MCF 10A (cell line): Measurements from ENCODE around the gene PPP2R3C. TPM values are rescaled to one million over a fixed set of nuclear protein-coding genes. Genes with fewer than 3 reads are reported as not detected.

ENCODE experiments used
- BruUV-seq: library from RNA; stranded (reverse); fragments of 400-500 nt; replicated peaks from 2 replicates; lab custom pipeline; 2021; lab: Mats Ljungman, UMichigan
- CTCF ChIA-PET: fragments of 300-600 bp; sonication (Branson Sonifier 250); formaldehyde crosslinking; extraction: SDS; loops from one replicate; lab custom pipeline; 2021; ENCODE audit warnings: antibody characterized with exemption, inconsistent platforms; lab: Yijun Ruan, JAX
- POLR2A ChIA-PET: fragments of 300-600, 350-650 bp; sonication (Branson Sonifier 250); formaldehyde crosslinking; extraction: SDS; loops from one replicate; lab custom pipeline; 2020; ENCODE audit warnings: antibody characterized with exemption, inconsistent platforms; lab: Yijun Ruan, JAX
- DNase-seq: peaks from one replicate; pipeline ENCODE4 v3.0.0-alpha.2; 2018; ENCODE audit not compliant: unreplicated experiment
- H3K27ac Mint-ChIP-seq: one replicate; pipeline ENCODE4 v1.8.0; 2022; ENCODE audit warnings: mild to moderate bottlenecking, low read depth, mixed read lengths; ENCODE audit not compliant: unreplicated experiment
- H3K27me3 Mint-ChIP-seq: one replicate; pipeline ENCODE4 v1.8.0; 2022; ENCODE audit warnings: mixed read lengths; ENCODE audit not compliant: insufficient read depth, unreplicated experiment
- H3K36me3 Mint-ChIP-seq: one replicate; pipeline ENCODE4 v1.8.0; 2022; ENCODE audit warnings: mild to moderate bottlenecking, moderate library complexity, mixed read lengths; ENCODE audit not compliant: insufficient read depth, unreplicated experiment
- H3K4me1 Mint-ChIP-seq: one replicate; pipeline ENCODE4 v1.8.0; 2022; ENCODE audit warnings: mixed read lengths; ENCODE audit not compliant: insufficient read depth, unreplicated experiment
- H3K4me3 Mint-ChIP-seq: one replicate; pipeline ENCODE4 v1.8.0; 2022; ENCODE audit warnings: mild to moderate bottlenecking, moderate library complexity, mixed read lengths; ENCODE audit not compliant: unreplicated experiment
- H3K9me3 Mint-ChIP-seq: one replicate; pipeline ENCODE4 v1.8.0; 2022; ENCODE audit warnings: mixed read lengths; ENCODE audit not compliant: unreplicated experiment
- intact Hi-C: fragments of 100-400 bp; cut with micrococcal nuclease; formaldehyde crosslinking; loops from 2 replicates; pipeline ENCODE4 v1.14.1; 2022
- total RNA-seq: library from RNA; stranded (reverse); gene quantifications from 2 replicates; pipeline ENCODE4 v1.2.3, GENCODE V29; 2022
- TF ChIP-seq, protein P1 (sequence below): fragments of 200-600 bp; IDR thresholded peaks from one replicate; pipeline ENCODE4 v1.8.0; 2022; ENCODE audit warnings: antibody characterized with exemption, mild to moderate bottlenecking; ENCODE audit not compliant: unreplicated experiment

Gene PPP2R3C
- total RNA-seq, 1 experiment from 2014 or later = 21.6 TPM

DNA sequence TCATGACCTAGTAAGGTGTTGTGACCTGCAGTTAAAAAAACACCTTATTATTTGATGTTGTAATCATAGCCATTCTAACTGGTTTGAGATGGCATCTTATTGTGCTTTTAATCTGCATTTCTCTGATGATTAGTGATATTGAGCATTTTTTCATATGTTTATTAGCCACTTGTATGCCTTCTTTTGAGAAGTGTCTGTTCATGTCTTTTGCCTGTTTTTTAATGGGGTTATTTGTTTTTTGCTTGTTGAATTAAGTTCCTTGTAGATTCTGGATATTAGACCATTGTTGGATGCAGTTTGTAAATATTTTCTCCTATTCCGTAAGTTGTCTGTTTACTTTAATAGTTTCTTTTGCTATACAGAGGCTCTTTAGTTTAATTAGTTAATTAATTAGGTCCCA is 41.6 kb upstream of the PPP2R3C start:
- TF ChIP-seq, protein P1, sequence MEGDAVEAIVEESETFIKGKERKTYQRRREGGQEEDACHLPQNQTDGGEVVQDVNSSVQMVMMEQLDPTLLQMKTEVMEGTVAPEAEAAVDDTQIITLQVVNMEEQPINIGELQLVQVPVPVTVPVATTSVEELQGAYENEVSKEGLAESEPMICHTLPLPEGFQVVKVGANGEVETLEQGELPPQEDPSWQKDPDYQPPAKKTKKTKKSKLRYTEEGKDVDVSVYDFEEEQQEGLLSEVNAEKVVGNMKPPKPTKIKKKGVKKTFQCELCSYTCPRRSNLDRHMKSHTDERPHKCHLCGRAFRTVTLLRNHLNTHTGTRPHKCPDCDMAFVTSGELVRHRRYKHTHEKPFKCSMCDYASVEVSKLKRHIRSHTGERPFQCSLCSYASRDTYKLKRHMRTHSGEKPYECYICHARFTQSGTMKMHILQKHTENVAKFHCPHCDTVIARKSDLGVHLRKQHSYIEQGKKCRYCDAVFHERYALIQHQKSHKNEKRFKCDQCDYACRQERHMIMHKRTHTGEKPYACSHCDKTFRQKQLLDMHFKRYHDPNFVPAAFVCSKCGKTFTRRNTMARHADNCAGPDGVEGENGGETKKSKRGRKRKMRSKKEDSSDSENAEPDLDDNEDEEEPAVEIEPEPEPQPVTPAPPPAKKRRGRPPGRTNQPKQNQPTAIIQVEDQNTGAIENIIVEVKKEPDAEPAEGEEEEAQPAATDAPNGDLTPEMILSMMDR = no peak
- H3K27ac Mint-ChIP-seq = no peak overlapping the region
- ChIA-PET CTCF (no interaction called here), POLR2A (interaction anchor here (5.9 kb wide), 1 partner anchor 41 kb away, joined by 51 read pairs; the partner anchor contains the start of genes PPP2R3C and PRORP)
- peaks cover 33% of the 10 kb centered on the region for H3K4me1 Mint-ChIP-seq
- no peaks in the 10 kb centered on the region for H3K27me3 Mint-ChIP-seq
- intact Hi-C loops = no loop called here
- H3K9me3 Mint-ChIP-seq = no peaks in the 10 kb centered on the region
- no peak for DNase-seq
- BruUV-seq = no TSS peak
- H3K4me3 Mint-ChIP-seq = no peak overlapping the region
- H3K36me3 Mint-ChIP-seq = peaks cover 21% of the 10 kb centered on the region

DNA sequence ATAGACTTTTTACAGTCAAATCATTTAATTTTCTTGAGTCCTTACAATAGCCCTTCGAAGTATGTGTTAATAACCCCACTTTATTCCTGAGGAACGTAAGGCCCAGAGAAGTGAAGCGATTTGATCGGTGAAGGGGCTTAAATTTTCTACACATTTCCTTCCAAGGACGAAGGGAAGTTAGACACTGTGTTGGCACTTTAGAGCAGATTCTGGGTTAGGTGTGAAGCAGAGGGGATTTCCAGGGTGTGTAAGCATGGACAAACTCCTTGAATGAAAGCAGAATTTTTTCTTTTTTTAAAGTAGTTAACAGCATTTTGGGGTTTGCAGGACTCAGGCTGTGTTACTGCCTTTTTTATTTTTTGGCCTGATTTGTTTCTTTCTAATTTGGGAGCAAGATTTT is 39.4 kb upstream of the PPP2R3C start:
- Mint-ChIP-seq H3K4me3 (no peak overlapping the region), H3K27me3 (no peaks in the 10 kb centered on the region), H3K9me3 (no peaks in the 10 kb centered on the region), H3K4me1 (peaks cover 42% of the 10 kb centered on the region), H3K27ac (no peak overlapping the region), H3K36me3 (peaks cover 21% of the 10 kb centered on the region)
- TF ChIP-seq, protein P1 = no peak
- peak; percentile 38 for DNase-seq
- intact Hi-C loops = no loop called here
- ChIA-PET POLR2A (interaction anchor here (0.8 to 5.9 kb wide), 8 partner anchors 36 to 244 kb away, joined by 3 to 51 read pairs (median 5); partner anchors contain the start of genes NFKBIA, PPP2R3C, PRORP and PSMA6), CTCF (no interaction called here)
- BruUV-seq = no TSS peak

DNA sequence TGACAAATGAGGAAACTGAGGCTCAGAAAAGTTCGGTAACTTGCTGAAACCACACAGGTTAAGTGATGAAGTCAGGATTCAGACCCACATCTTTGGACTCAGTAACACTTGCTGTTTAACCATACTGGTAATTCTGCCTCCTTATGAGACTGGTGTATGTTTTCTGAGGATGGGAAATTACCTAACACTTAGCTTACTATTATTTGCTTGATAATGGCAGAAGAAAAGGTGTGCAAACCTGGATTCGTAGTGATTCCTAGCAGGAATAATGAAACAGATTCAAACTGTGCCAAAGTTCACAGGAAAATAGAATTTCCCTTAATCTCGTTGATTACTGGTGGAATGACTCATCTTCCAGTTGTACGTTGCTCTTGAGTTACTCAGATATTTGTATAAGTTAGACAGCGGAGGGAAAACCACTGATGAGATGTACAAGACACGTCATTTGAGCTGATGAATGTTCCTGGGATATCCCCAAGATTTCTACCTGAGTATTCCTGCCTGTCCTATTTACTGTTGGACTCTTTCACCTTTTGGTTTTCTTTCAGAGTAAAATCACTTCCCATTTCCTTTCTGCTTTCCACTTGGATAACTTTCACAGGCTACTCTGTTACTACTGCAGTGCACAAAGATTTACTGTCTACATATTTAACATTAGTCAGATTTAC is 38.1 kb upstream of the PPP2R3C start:
- peak overlapping the region; percentile 96 for H3K27ac Mint-ChIP-seq
- TF ChIP-seq, protein P1 = no peak
- DNase-seq = peak; percentile 92
- H3K27me3 Mint-ChIP-seq = no peaks in the 10 kb centered on the region
- CTCF ChIA-PET = interaction anchor here (0.8 to 1.2 kb wide), 2 partner anchors 243 to 254 kb away, joined by 3 read pairs; no protein-coding TSS in a partner anchor
- H3K9me3 Mint-ChIP-seq = no peaks in the 10 kb centered on the region
- H3K4me1 Mint-ChIP-seq = peaks cover 48% of the 10 kb centered on the region
- BruUV-seq = no TSS peak
- POLR2A ChIA-PET = interaction anchor here (0.6 to 5.9 kb wide), 13 partner anchors 8 to 245 kb away, joined by 3 to 51 read pairs (median 5); partner anchors contain the start of genes FAM177A1, NFKBIA, PPP2R3C and PRORP
- peak overlapping the region; percentile 52 for H3K4me3 Mint-ChIP-seq
- H3K36me3 Mint-ChIP-seq = peaks cover 19% of the 10 kb centered on the region
- intact Hi-C loops = loop anchor here (1.0 to 10.0 kb wide), 2 partner anchors 54 to 135 kb away; partner anchors contain the start of gene PSMA6

DNA sequence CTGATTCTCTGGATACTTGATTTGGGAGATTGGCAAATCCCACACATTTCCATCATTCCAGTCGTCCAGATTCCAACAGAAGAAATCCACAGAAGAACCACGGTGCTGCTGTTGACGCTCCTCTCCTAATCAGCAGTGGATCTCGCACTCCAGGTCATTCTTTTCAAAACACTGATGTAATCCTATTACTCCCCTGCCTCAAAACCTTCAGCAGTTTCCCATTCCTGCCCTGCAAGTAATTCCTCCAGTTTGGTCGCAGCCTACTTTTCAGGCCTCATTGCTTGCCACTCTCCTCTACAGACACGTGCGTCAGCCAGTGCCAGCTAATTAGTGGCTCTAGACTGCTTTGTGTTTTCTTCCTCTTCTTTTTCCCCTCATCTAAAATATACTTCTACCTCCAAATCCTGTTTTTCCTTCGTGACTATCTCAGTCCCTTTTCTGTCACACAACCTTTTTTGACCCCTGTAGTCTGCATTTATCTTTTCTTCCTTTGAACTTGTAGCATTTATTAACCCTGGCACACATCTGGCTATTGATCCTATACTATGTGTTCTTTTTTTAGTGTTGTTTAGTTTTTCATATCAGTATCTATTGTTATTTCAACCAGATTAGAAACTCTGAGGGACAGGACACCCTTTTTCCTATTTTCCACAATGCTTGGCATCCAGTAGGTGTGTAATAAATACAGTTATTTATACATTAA is 37.3 kb upstream of the PPP2R3C start:
- CTCF ChIA-PET = interaction anchor here (1.2 kb wide), 1 partner anchor 244 kb away, joined by 3 read pairs; no protein-coding TSS in a partner anchor
- Mint-ChIP-seq H3K4me3 (no peak overlapping the region), H3K27ac (peak overlapping the region; percentile 96), H3K27me3 (no peaks in the 10 kb centered on the region), H3K9me3 (no peaks in the 10 kb centered on the region), H3K4me1 (peaks cover 48% of the 10 kb centered on the region), H3K36me3 (peaks cover 16% of the 10 kb centered on the region)
- POLR2A ChIA-PET = interaction anchor here (0.6 to 5.9 kb wide), 14 partner anchors 9 to 245 kb away, joined by 3 to 51 read pairs (median 4); partner anchors contain the start of genes FAM177A1, NFKBIA, PPP2R3C and PRORP
- no TSS peak for BruUV-seq
- DNase-seq = no peak
- TF ChIP-seq, protein P1 = no peak
- intact Hi-C loops = loop anchor here (10.0 kb wide), 1 partner anchor 136 kb away; the partner anchor contains the start of gene PSMA6
